Mesenchymal stem cell (in vitro differentiated cells and primary cell): ENCODE results near the gene ITGAD.

ENCODE experiments used
- DNase-seq: peaks from one replicate; pipeline ENCODE4 v3.0.0-alpha.2; 2013
- H2AFZ ChIP-seq: one replicate; pipeline ENCODE4 v1.6.1; 2013; ENCODE audit warnings: low read depth, mild to moderate bottlenecking, control low read depth, inconsistent platforms, low read length, moderate library complexity
- H2AK5ac ChIP-seq: 2 replicates; pipeline ENCODE4 v1.6.1; 2013; ENCODE audit warnings: low read length, moderate library complexity, mild to moderate bottlenecking, inconsistent platforms; ENCODE audit not compliant: severe bottlenecking
- H2BK120ac ChIP-seq: one replicate; pipeline ENCODE4 v1.6.1; 2013; ENCODE audit warnings: low read depth, mild to moderate bottlenecking, inconsistent platforms, low read length, moderate library complexity
- H2BK12ac ChIP-seq, 2 experiments: one replicate each; pipeline ENCODE4 v1.6.1; 2013; ENCODE audit warnings: inconsistent platforms in 2 of 2, low read length in 2 of 2, mild to moderate bottlenecking in 2 of 2, moderate library complexity in 2 of 2, control low read depth in 1 of 2
- H2BK15ac ChIP-seq: one replicate; pipeline ENCODE4 v1.6.1; 2013; ENCODE audit warnings: mild to moderate bottlenecking, low read depth, inconsistent platforms; ENCODE audit not compliant: poor library complexity, severe bottlenecking
- H2BK5ac ChIP-seq: 2 replicates; pipeline ENCODE4 v1.6.1; 2013; ENCODE audit warnings: low read depth, mild to moderate bottlenecking, low read length, control low read depth, inconsistent platforms; ENCODE audit not compliant: poor library complexity, severe bottlenecking
- H3K14ac ChIP-seq, 2 experiments: one replicate each; pipeline ENCODE4 v1.6.1; 2013; ENCODE audit warnings: inconsistent platforms in 2 of 2, low read length in 2 of 2, control low read depth in 1 of 2, mild to moderate bottlenecking in 1 of 2, moderate library complexity in 1 of 2
- H3K18ac ChIP-seq, 2 experiments: one replicate each; pipeline ENCODE4 v1.6.1; 2013; ENCODE audit warnings: inconsistent platforms in 2 of 2, low read length in 2 of 2, control low read depth in 1 of 2, low read depth in 1 of 2, mild to moderate bottlenecking in 1 of 2
- H3K23ac ChIP-seq, 2 experiments: one replicate each; pipeline ENCODE4 v1.6.1; 2013; ENCODE audit warnings: inconsistent platforms in 2 of 2, low read length in 2 of 2, mild to moderate bottlenecking in 2 of 2, moderate library complexity in 2 of 2, control low read depth in 1 of 2
- H3K27ac ChIP-seq: 2 replicates; pipeline ENCODE4 v1.5.1; 2013; ENCODE audit warnings: mild to moderate bottlenecking, moderate library complexity, low read length, control low read depth, inconsistent platforms; ENCODE audit not compliant: poor library complexity, severe bottlenecking
- H3K27me3 ChIP-seq, 2 experiments: 2 replicates each; pipeline versions ENCODE4 v1.6.1 to v1.7.0; 2013; ENCODE audit warnings: low read length in 2 of 2, mild to moderate bottlenecking in 2 of 2, moderate library complexity in 2 of 2, control low read depth in 1 of 2, inconsistent platforms in 1 of 2; ENCODE audit not compliant: control insufficient read depth in 1 of 2, insufficient read depth in 1 of 2
- H3K36me3 ChIP-seq, 2 experiments: 2 replicates each; pipeline versions ENCODE4 v1.6.1 to v1.7.0; 2013; ENCODE audit warnings: low read length in 2 of 2, control low read depth in 1 of 2, inconsistent platforms in 1 of 2, low read depth in 1 of 2, mild to moderate bottlenecking in 1 of 2; ENCODE audit not compliant: insufficient read depth in 2 of 2, control insufficient read depth in 1 of 2
- H3K4ac ChIP-seq, 2 experiments: one replicate each; pipeline ENCODE4 v1.6.1; 2013; ENCODE audit warnings: inconsistent platforms in 2 of 2, low read length in 2 of 2, mild to moderate bottlenecking in 2 of 2, moderate library complexity in 2 of 2, control low read depth in 1 of 2, low read depth in 1 of 2
- H3K4me1 ChIP-seq: 2 replicates; pipeline ENCODE4 v1.6.1; 2013; ENCODE audit warnings: low read depth, low read length, control low read depth; ENCODE audit not compliant: control insufficient read depth, insufficient read depth
- H3K4me2 ChIP-seq: 2 replicates; pipeline ENCODE4 v1.6.1; 2013; ENCODE audit warnings: low read length, mild to moderate bottlenecking, inconsistent platforms; ENCODE audit not compliant: poor library complexity, severe bottlenecking
- H3K4me3 ChIP-seq, 2 experiments: 2 replicates each; pipeline versions ENCODE4 v1.5.1 to v1.7.0; 2013; ENCODE audit warnings: low read length in 2 of 2, mild to moderate bottlenecking in 2 of 2, control low read depth in 1 of 2, low read depth in 1 of 2; ENCODE audit not compliant: insufficient read depth in 1 of 2
- H3K79me1 ChIP-seq: replicated peaks from 2 replicates; pipeline ENCODE4 v1.6.1; 2013; ENCODE audit warnings: mild to moderate bottlenecking, control low read depth, low read length, inconsistent platforms; ENCODE audit not compliant: poor library complexity, severe bottlenecking
- H3K9ac ChIP-seq: 2 replicates; pipeline ENCODE4 v1.7.0; 2013; ENCODE audit warnings: mild to moderate bottlenecking, low read length, moderate library complexity
- H3K9me3 ChIP-seq: 2 replicates; pipeline ENCODE4 v1.7.0; 2013; ENCODE audit warnings: mild to moderate bottlenecking, low read length; ENCODE audit not compliant: control insufficient read depth
- H4K8ac ChIP-seq: one replicate; pipeline ENCODE4 v1.6.1; 2013; ENCODE audit warnings: inconsistent platforms, mild to moderate bottlenecking, low read length, moderate library complexity
- H4K91ac ChIP-seq: one replicate; pipeline ENCODE4 v1.6.1; 2013; ENCODE audit warnings: mild to moderate bottlenecking, low read length, inconsistent platforms
- WGBS: methylation state at CpG from one replicate; pipeline ENCODE4 v1.1.7; 2013; ENCODE audit warnings: mixed read lengths; 5-methylcytosine and 5-hydroxymethylcytosine counted together

Gene ITGAD

GRCh38 chr16:31471241-31471874 is 78.2 kb downstream of the ITGAD start:
- Histone ChIP-seq H3K27ac (peak overlapping the region; percentile 94), H2AFZ (peak overlapping the region; percentile 73), H3K4ac (peak overlapping the region; percentile 88 to 96), H3K36me3 (peaks cover 35 to 40% of the 10 kb centered on the region in 2 experiments), H3K4me1 (peaks cover 20% of the 10 kb centered on the region), H3K27me3 (no peaks in the 10 kb centered on the region), H4K8ac (peak overlapping the region; percentile 96), H2BK12ac (peak overlapping the region; percentile 69 to 91), H2AK5ac (peak overlapping the region; percentile 84), H2BK120ac (peak overlapping the region; percentile 83), H3K18ac (peak overlapping the region; percentile 70 to 97), H4K91ac (peak overlapping the region; percentile 93), H3K4me3 (peak overlapping the region; percentile 77 to 88), H2BK15ac (peak overlapping the region; percentile 54), H3K9ac (peak overlapping the region; percentile 97), H2BK5ac (peak overlapping the region; percentile 81), H3K14ac (peak overlapping the region in 1 of 2 experiments; percentile 71), H3K79me1 (peaks cover 12% of the 10 kb centered on the region), H3K4me2 (peak overlapping the region; percentile 84), H3K23ac (peak overlapping the region in 1 of 2 experiments; percentile 78), H3K9me3 (no peaks in the 10 kb centered on the region)
- 54% methylated on average over 11 of the region's 15 CpGs for WGBS
- DNase-seq: peak; percentile 32

GRCh38 chr16:31471875-31472708 is 79.0 kb downstream of the ITGAD start, which contains the start of gene TGFB1I1:
Gene TGFB1I1 (plus strand): TSS chr16:31472152. CDS start chr16:31472189, 37 bp downstream.
- 2% methylated on average over 36 of the region's 63 CpGs for whole genome bisulfite sequencing
- peak within 1 kb of the TSS in 1 of 2 experiments; percentile 85 for H3K23ac ChIP-seq
- peaks cover 23% of the 10 kb centered on the region for H3K4me1 ChIP-seq

GRCh38 chr16:31472709-31473203 is 79.6 kb downstream of the ITGAD start:
- Histone ChIP-seq H2AK5ac (peak overlapping the region; percentile 21), H3K18ac (peak overlapping the region; percentile 97 to 100), H3K4ac (peak overlapping the region in 1 of 2 experiments; percentile 99), H3K79me1 (peaks cover 17% of the 10 kb centered on the region), H2AFZ (no peak overlapping the region), H2BK5ac (peak overlapping the region; percentile 74), H3K4me3 (peak overlapping the region; percentile 77 to 85), H2BK12ac (no peak overlapping the region), H2BK15ac (peak overlapping the region; percentile 91), H4K8ac (peak overlapping the region; percentile 98), H3K4me1 (peaks cover 26% of the 10 kb centered on the region), H4K91ac (peak overlapping the region; percentile 83), H3K27ac (peak overlapping the region; percentile 98), H3K23ac (peak overlapping the region in 1 of 2 experiments; percentile 23), H3K14ac (no peak overlapping the region), H3K36me3 (peaks cover 37 to 44% of the 10 kb centered on the region in 2 experiments), H3K9me3 (no peaks in the 10 kb centered on the region), H2BK120ac (peak overlapping the region; percentile 75), H3K9ac (peak overlapping the region; percentile 92), H3K27me3 (no peaks in the 10 kb centered on the region), H3K4me2 (peak overlapping the region; percentile 56)
- 30% methylated on average over 20 of the region's 20 CpGs for WGBS
- peak; percentile 90 for DNase-seq

More at GRCh38 chr16:31471875-31472708, 79.0 kb downstream of the ITGAD start, which contains the start of gene TGFB1I1:
- Histone ChIP-seq H3K36me3 (peaks cover 35 to 40% of the 10 kb centered on the region in 2 experiments), H2AK5ac (peak within 1 kb of the TSS; percentile 84), H3K27me3 (no peaks in the 10 kb centered on the region), H3K4ac (peak within 1 kb of the TSS; percentile 99), H4K8ac (peak within 1 kb of the TSS; percentile 98), H3K79me1 (peaks cover 14% of the 10 kb centered on the region), H4K91ac (peak within 1 kb of the TSS; percentile 98), H3K27ac (peak within 1 kb of the TSS; percentile 98), H2BK5ac (peak within 1 kb of the TSS; percentile 81), H2BK15ac (peak within 1 kb of the TSS; percentile 91), H2BK120ac (peak within 1 kb of the TSS; percentile 83), H2AFZ (peak within 1 kb of the TSS; percentile 73), H3K9ac (peak within 1 kb of the TSS; percentile 97), H3K4me2 (peak within 1 kb of the TSS; percentile 84), H2BK12ac (peak within 1 kb of the TSS; percentile 69 to 91), H3K14ac (peak within 1 kb of the TSS in 1 of 2 experiments; percentile 99), H3K9me3 (no peaks in the 10 kb centered on the region), H3K4me3 (peak within 1 kb of the TSS; percentile 77 to 88), H3K18ac (peak within 1 kb of the TSS; percentile 97 to 100)
- DNase-seq: peak; percentile 78
